ENCODE data around the gene IGLL5.

The IGLL5 gene

GRCh38 chr22:22887621-22888503, at the start of gene IGLL5:
TSS of gene IGLL5 (plus strand) at chr22:22887816. CDS start at chr22:22888054, 238 bp downstream.
- no peak for DNase-seq (ENCODE audit: low read depth)

- DNase-seq (ENCODE audit: low read depth): no peak
These were observed 49.3 kb upstream of the IGLL5 start for GRCh38 chr22:22838148-22838786.

GRCh38 chr22:22839570-22840314, 47.9 kb upstream of the IGLL5 start:
- DNase-seq (ENCODE audit: low read depth): no peak

GRCh38 chr22:22840780-22841179, 46.8 kb upstream of the IGLL5 start:
- no peak for DNase-seq (ENCODE audit: low read depth)

- no peak for DNase-seq (ENCODE audit: low read depth)
These were observed 46.0 kb upstream of the IGLL5 start for GRCh38 chr22:22841598-22841997.

- no peak for DNase-seq (ENCODE audit: low read depth)
These were observed 45.5 kb upstream of the IGLL5 start for GRCh38 chr22:22842085-22842484.

GRCh38 chr22:22843848-22844247, 43.8 kb upstream of the IGLL5 start:
- no peak for DNase-seq (ENCODE audit: low read depth)

- DNase-seq (ENCODE audit: low read depth): no peak
These were observed 40.4 kb upstream of the IGLL5 start for GRCh38 chr22:22847241-22847640.

- peak; percentile 41 for DNase-seq (ENCODE audit: low read depth)
These were observed 39.2 kb upstream of the IGLL5 start for GRCh38 chr22:22848364-22848866.

GRCh38 chr22:22849640-22850610, 37.7 kb upstream of the IGLL5 start:
- DNase-seq (ENCODE audit: low read depth): no peak

- DNase-seq (ENCODE audit: low read depth): no peak
These were observed 35.6 kb upstream of the IGLL5 start for GRCh38 chr22:22851969-22852368.

- DNase-seq (ENCODE audit: low read depth): no peak
These were observed 33.9 kb upstream of the IGLL5 start for GRCh38 chr22:22853713-22854112.

GRCh38 chr22:22854466-22854865, 33.1 kb upstream of the IGLL5 start:
- no peak for DNase-seq (ENCODE audit: low read depth)

- no peak for DNase-seq (ENCODE audit: low read depth)
These were observed 32.5 kb upstream of the IGLL5 start for GRCh38 chr22:22855085-22855484.

GRCh38 chr22:22855617-22856308, 31.9 kb upstream of the IGLL5 start:
- no peak for DNase-seq (ENCODE audit: low read depth)

- no peak for DNase-seq (ENCODE audit: low read depth)
These were observed 31.3 kb upstream of the IGLL5 start for GRCh38 chr22:22856364-22856763.

GRCh38 chr22:22856885-22857606, 30.6 kb upstream of the IGLL5 start:
- DNase-seq (ENCODE audit: low read depth): no peak

- no peak for DNase-seq (ENCODE audit: low read depth)
These were observed 29.7 kb upstream of the IGLL5 start for GRCh38 chr22:22857607-22858558.

GRCh38 chr22:22858559-22858937, 29.1 kb upstream of the IGLL5 start:
- no peak for DNase-seq (ENCODE audit: low read depth)

Data from activated T-helper 9 cell treated with anti-CD3 and anti-CD28 coated beads, Interleukin-2, amount 50 U/mL, for 16 hours (primary cell).